Esophagus muscularis mucosa (tissue), 4 donors: ENCODE results near the gene LRFN3. TPM values are rescaled to one million over a fixed set of nuclear protein-coding genes. Genes with fewer than 3 reads are reported as not detected.

Source experiments
- DNase-seq: peaks from one replicate; pipeline ENCODE4 v3.0.0-alpha.2; 2017; ENCODE audit errors: extremely low spot score
- H3K27ac ChIP-seq, 4 donors: fragments of 200-600 bp; sonication (generic); replicated peaks in 1 of 4; 1 replicate in 3 of 4; 2 replicates in 1 of 4; pipeline ENCODE4 v1.5.1; 2016 to 2019; ENCODE audit warnings: mild to moderate bottlenecking in 1 of 4
- H3K27me3 ChIP-seq, 4 donors: fragments of 200-600 bp; sonication (generic); one replicate each; pipeline versions ENCODE4 v1.5.1 to v1.6.0; 2016 to 2019
- H3K36me3 ChIP-seq, 4 donors: fragments of 200-600 bp; sonication (generic); one replicate each; pipeline ENCODE4 v1.5.1; 2016 to 2019
- H3K4me1 ChIP-seq, 4 donors: fragments of 200-600 bp; sonication (generic); one replicate each; pipeline ENCODE4 v1.5.1; 2016 to 2019
- H3K4me3 ChIP-seq, 4 donors: fragments of 200-600 bp; sonication (generic); 1 replicate in 2 of 4; 2 replicates in 2 of 4; pipeline ENCODE4 v1.5.1; 2016 to 2019; ENCODE audit warnings: mild to moderate bottlenecking in 4 of 4, moderate library complexity in 1 of 4
- H3K9me3 ChIP-seq, 4 donors: fragments of 200-600 bp; sonication (generic); 1 replicate in 3 of 4; 2 replicates in 1 of 4; pipeline ENCODE4 v1.5.1; 2016 to 2019
- CTCF ChIP-seq, 3 experiments: fragments of 200-600 bp in 2 of 3; fragments of 450-650 bp in 1 of 3; sonication (generic) in 2 of 3; IDR thresholded peaks; one replicate each; pipeline ENCODE4 v1.5.1; 2017 to 2019; ENCODE audit warnings: antibody characterized with exemption in 3 of 3, mild to moderate bottlenecking in 2 of 3, moderate library complexity in 1 of 3
- EP300 ChIP-seq: sonication (generic); formaldehyde crosslinking; IDR thresholded peaks from one replicate; pipeline ENCODE4 v1.6.1; 2017; ENCODE audit warnings: antibody characterized with exemption
- POLR2A ChIP-seq: fragments of 450-650 bp; IDR thresholded peaks from one replicate; pipeline ENCODE4 v1.6.1; 2017; ENCODE audit warnings: antibody characterized with exemption, moderate library complexity, mild to moderate bottlenecking, low read depth
- POLR2AphosphoS5 ChIP-seq, 2 donors: sonication (generic); formaldehyde crosslinking; IDR thresholded peaks; one replicate each; pipeline ENCODE4 v1.6.1; 2017; ENCODE audit warnings: antibody characterized with exemption in 2 of 2
- WGBS: methylation state at CpG from one replicate; pipeline ENCODE4 v1.1.5; 2018; 5-methylcytosine and 5-hydroxymethylcytosine counted together
- intact Hi-C: fragments of 100-400 bp; cut with DNase I; formaldehyde crosslinking; loops from one replicate; pipeline ENCODE4 v1.15.1; 2023
- total RNA-seq, 4 donors: library from RNA; depleted of rRNA; stranded (reverse); fragments of >200 nt; gene quantifications; one replicate each; pipeline versions ENCODE4 v1.1.0 to v1.2.1, GENCODE V29; 2016

LRFN3 gene
- total RNA-seq, 4 donors from 2014 or later = 7.5 to 22.6 (median 15.3) TPM

GRCh38 chr19:35963514-35963913 is 27.3 kb downstream of the LRFN3 start:
- H3K4me3 ChIP-seq = no peak overlapping the region
- H3K27ac ChIP-seq = no peak overlapping the region
- WGBS = 19% methylated on average over 9 of the region's 9 CpGs
- DNase-seq = no peak
- intact Hi-C loops = no loop called here
- TF ChIP-seq POLR2AphosphoS5 (IDR thresholded peaks at IDR 0.05) = no peak
- TF ChIP-seq CTCF (IDR thresholded peaks at IDR 0.05) = no peak
- TF ChIP-seq EP300 = no peak
- no peak for TF ChIP-seq POLR2A
- H3K4me1 ChIP-seq = peaks cover 5 to 13% (median 12%) of the 10 kb centered on the region in 4 donors
- H3K27me3 ChIP-seq = peaks cover 0 to 57% (median 24%) of the 10 kb centered on the region in 4 donors
- no peaks in the 10 kb centered on the region for H3K36me3 ChIP-seq
- no peaks in the 10 kb centered on the region for H3K9me3 ChIP-seq

GRCh38 chr19:35966771-35967170 is 30.6 kb downstream of the LRFN3 start:
- Histone ChIP-seq H3K27me3 (peaks cover 0 to 25% (median under 1%) of the 10 kb centered on the region in 4 donors), H3K9me3 (no peaks in the 10 kb centered on the region), H3K4me3 (no peak overlapping the region), H3K4me1 (no peaks in the 10 kb centered on the region), H3K27ac (no peak overlapping the region), H3K36me3 (no peaks in the 10 kb centered on the region)
- TF ChIP-seq POLR2AphosphoS5 (IDR thresholded peaks at IDR 0.05) (no peak), POLR2A (no peak), EP300 (no peak), CTCF (IDR thresholded peaks at IDR 0.05) (no peak)
- intact Hi-C loops = no loop called here
- no CpG with 5 or more reads among the region's 3 CpGs for WGBS
- DNase-seq = no peak

GRCh38 chr19:35973487-35973886 is 37.3 kb downstream of the LRFN3 start:
- TF ChIP-seq POLR2A (no peak), POLR2AphosphoS5 (IDR thresholded peaks at IDR 0.05) (no peak), EP300 (no peak), CTCF (IDR thresholded peaks at IDR 0.05) (no peak)

GRCh38 chr19:35975608-35976214 is 39.5 kb downstream of the LRFN3 start:
- peaks cover 0 to 54% (median 0%) of the 10 kb centered on the region in 4 donors for H3K27me3 ChIP-seq
- no peaks in the 10 kb centered on the region for H3K36me3 ChIP-seq
- no peaks in the 10 kb centered on the region for H3K4me1 ChIP-seq
- no peak overlapping the region for H3K27ac ChIP-seq
- no peak for TF ChIP-seq POLR2AphosphoS5 (IDR thresholded peaks at IDR 0.05)
- no peak for TF ChIP-seq POLR2A
- TF ChIP-seq EP300 = no peak
- no peak for TF ChIP-seq CTCF (IDR thresholded peaks at IDR 0.05)
- intact Hi-C loops = no loop called here
- no peak overlapping the region for H3K4me3 ChIP-seq
- WGBS = 35% methylated on average over 5 of the region's 5 CpGs
- DNase-seq = no peak
- H3K9me3 ChIP-seq = no peaks in the 10 kb centered on the region

More at GRCh38 chr19:35973487-35973886, 37.3 kb downstream of the LRFN3 start:
- H3K9me3 ChIP-seq = no peaks in the 10 kb centered on the region
- no peak for DNase-seq
- H3K27me3 ChIP-seq = peaks cover 0 to 36% (median 0%) of the 10 kb centered on the region in 4 donors
- H3K4me3 ChIP-seq = no peak overlapping the region
- H3K4me1 ChIP-seq = no peaks in the 10 kb centered on the region
- H3K36me3 ChIP-seq = no peaks in the 10 kb centered on the region
- no peak overlapping the region for H3K27ac ChIP-seq
- intact Hi-C loops = no loop called here
- 54% methylated on average over 4 of the region's 8 CpGs for WGBS
